RWPE1 (cell line): ENCODE measurements around the gene B4GAT1.
A peak's percentile ranks its signal among the peaks of the same experiment; 100 is the strongest.
"Not testable (repeated sequence)": the region's sequence is repeated elsewhere in the genome, so short reads cannot be mapped to it uniquely, and the experiment has no call there.

Experiments used
- CTCF ChIA-PET: fragments of 350-600 bp; sonication (Branson Sonifier 250); formaldehyde crosslinking; extraction: SDS; loops from one replicate; lab custom pipeline; 2021; lab: Yijun Ruan, JAX
- POLR2A ChIA-PET: fragments of 400-600 bp; formaldehyde crosslinking; extraction: SDS; loops from one replicate; lab custom pipeline; 2020; ENCODE audit warnings: antibody characterized with exemption; ENCODE audit not compliant: low non-redundant PET; lab: Yijun Ruan, JAX
- DNase-seq: peaks from one replicate; pipeline ENCODE4 v3.0.0; 2012; ENCODE audit warnings: low spot score
- H3K27ac ChIP-seq: fragments of 450-650 bp; 2 replicates; pipeline ENCODE4 v1.5.1; 2017
- CTCF ChIP-seq: fragments of 450-650 bp; conservative IDR thresholded peaks from 2 replicates; pipeline ENCODE4 v1.5.1; 2017; ENCODE audit warnings: low read depth, mild to moderate bottlenecking

B4GAT1 gene

GRCh38 chr11:66362481-66363147 lies 15.2 kb upstream of the B4GAT1 start:
- no peak for DNase-seq
- TF ChIP-seq CTCF = no peak
- ChIA-PET CTCF (interaction anchor here (0.7 to 2.5 kb wide), 5 partner anchors 14 to 33 kb away, joined by 3 to 7 read pairs (median 3); no protein-coding TSS in a partner anchor), POLR2A (no interaction called here)
- peak overlapping the region; percentile 14; the same call in 1 of the 2 replicates for H3K27ac ChIP-seq

- no peak for DNase-seq
- H3K27ac ChIP-seq = peak overlapping the region; percentile 23; the same call in 1 of the 2 replicates
- ChIA-PET CTCF (interaction anchor here (0.6 to 1.2 kb wide), 2 partner anchors 24 to 57 kb away, joined by 3 read pairs; no protein-coding TSS in a partner anchor), POLR2A (no interaction called here)
- TF ChIP-seq CTCF = no peak
These were observed 14.1 kb upstream of the B4GAT1 start for GRCh38 chr11:66361502-66361941.

- DNase-seq = no peak
- CTCF ChIA-PET = interaction anchor here (0.7 kb wide), 1 partner anchor 24 kb away, joined by 3 read pairs; the partner anchor contains the start of gene RIN1
These were observed 13.1 kb upstream of the B4GAT1 start for GRCh38 chr11:66360406-66361073.

GRCh38 chr11:66359662-66360087 lies 12.2 kb upstream of the B4GAT1 start:
- POLR2A ChIA-PET = interaction anchor here (0.7 kb wide), 1 partner anchor 1204 kb away, joined by 3 read pairs; no protein-coding TSS in a partner anchor
- no peak for DNase-seq
- CTCF ChIA-PET = interaction anchor here (0.7 kb wide), 1 partner anchor 23 kb away, joined by 3 read pairs; the partner anchor contains the start of gene RIN1
- TF ChIP-seq CTCF = no peak
- no peak overlapping the region for H3K27ac ChIP-seq

More at GRCh38 chr11:66360406-66361073, 13.1 kb upstream of the B4GAT1 start:
- H3K27ac ChIP-seq = peak overlapping the region; percentile 23; the same call in 1 of the 2 replicates
- POLR2A ChIA-PET = interaction anchor here (0.7 kb wide), 1 partner anchor 1204 kb away, joined by 3 read pairs; no protein-coding TSS in a partner anchor
- TF ChIP-seq CTCF = no peak

- CTCF ChIA-PET = interaction anchor here (0.6 to 0.7 kb wide), 2 partner anchors 39 to 67 kb away, joined by 3 to 5 read pairs; no protein-coding TSS in a partner anchor
- H3K27ac ChIP-seq, DNase-seq, POLR2A ChIA-PET: not testable (repeated sequence)
These were observed 3.3 kb upstream of the B4GAT1 start for GRCh38 chr11:66350560-66351235.

- CTCF ChIA-PET = no interaction called here
- POLR2A ChIA-PET = no interaction called here
- no peak for TF ChIP-seq CTCF
- peak overlapping the region; percentile 92 for H3K27ac ChIP-seq
- DNase-seq = no peak
These were observed 1.6 kb upstream of the B4GAT1 start for GRCh38 chr11:66349084-66349386.
